ENCODE results near the gene TOM1L2.

DNA sequence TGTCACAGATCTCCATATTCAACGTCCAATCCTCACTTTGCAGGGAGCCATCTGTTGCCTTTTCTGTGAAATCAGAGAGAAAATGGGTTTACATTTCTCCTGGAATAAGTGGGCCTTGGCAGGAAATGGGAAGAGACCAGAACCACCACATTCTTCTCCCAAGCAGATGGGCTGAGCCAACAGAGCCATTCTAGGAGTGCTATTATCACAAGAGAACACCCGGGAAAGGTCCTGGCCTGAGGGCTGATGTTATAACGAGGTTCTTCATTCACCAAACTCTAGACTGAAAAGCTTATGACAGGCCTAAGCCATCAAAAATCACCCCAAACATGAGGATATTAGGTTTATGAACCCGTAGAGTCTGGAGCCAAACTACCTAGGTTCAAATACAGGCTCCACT is 64.7 kb downstream of the TOM1L2 start:
- TF ChIP-seq, protein P1, sequence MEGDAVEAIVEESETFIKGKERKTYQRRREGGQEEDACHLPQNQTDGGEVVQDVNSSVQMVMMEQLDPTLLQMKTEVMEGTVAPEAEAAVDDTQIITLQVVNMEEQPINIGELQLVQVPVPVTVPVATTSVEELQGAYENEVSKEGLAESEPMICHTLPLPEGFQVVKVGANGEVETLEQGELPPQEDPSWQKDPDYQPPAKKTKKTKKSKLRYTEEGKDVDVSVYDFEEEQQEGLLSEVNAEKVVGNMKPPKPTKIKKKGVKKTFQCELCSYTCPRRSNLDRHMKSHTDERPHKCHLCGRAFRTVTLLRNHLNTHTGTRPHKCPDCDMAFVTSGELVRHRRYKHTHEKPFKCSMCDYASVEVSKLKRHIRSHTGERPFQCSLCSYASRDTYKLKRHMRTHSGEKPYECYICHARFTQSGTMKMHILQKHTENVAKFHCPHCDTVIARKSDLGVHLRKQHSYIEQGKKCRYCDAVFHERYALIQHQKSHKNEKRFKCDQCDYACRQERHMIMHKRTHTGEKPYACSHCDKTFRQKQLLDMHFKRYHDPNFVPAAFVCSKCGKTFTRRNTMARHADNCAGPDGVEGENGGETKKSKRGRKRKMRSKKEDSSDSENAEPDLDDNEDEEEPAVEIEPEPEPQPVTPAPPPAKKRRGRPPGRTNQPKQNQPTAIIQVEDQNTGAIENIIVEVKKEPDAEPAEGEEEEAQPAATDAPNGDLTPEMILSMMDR (IDR thresholded peaks at IDR 0.05; ENCODE audit: insufficient read depth, low read length), result no peak
- no peak for TF ChIP-seq SPI1 (IDR thresholded peaks at IDR 0.05; ENCODE audit: borderline replicate concordance, low read depth)
- TF ChIP-seq POLR2AphosphoS5 (IDR thresholded peaks at IDR 0.05; ENCODE audit: low read depth), result no peak
- no peak for TF ChIP-seq GABPA (IDR thresholded peaks at IDR 0.05; ENCODE audit: low read depth)
